GM03348 (cell line): ENCODE results near the gene IMPDH2.

Experiments
- DNase-seq: peaks from one replicate; pipeline ENCODE4 v3.0.0; 2012; ENCODE audit warnings: low spot score

IMPDH2 gene

DNA sequence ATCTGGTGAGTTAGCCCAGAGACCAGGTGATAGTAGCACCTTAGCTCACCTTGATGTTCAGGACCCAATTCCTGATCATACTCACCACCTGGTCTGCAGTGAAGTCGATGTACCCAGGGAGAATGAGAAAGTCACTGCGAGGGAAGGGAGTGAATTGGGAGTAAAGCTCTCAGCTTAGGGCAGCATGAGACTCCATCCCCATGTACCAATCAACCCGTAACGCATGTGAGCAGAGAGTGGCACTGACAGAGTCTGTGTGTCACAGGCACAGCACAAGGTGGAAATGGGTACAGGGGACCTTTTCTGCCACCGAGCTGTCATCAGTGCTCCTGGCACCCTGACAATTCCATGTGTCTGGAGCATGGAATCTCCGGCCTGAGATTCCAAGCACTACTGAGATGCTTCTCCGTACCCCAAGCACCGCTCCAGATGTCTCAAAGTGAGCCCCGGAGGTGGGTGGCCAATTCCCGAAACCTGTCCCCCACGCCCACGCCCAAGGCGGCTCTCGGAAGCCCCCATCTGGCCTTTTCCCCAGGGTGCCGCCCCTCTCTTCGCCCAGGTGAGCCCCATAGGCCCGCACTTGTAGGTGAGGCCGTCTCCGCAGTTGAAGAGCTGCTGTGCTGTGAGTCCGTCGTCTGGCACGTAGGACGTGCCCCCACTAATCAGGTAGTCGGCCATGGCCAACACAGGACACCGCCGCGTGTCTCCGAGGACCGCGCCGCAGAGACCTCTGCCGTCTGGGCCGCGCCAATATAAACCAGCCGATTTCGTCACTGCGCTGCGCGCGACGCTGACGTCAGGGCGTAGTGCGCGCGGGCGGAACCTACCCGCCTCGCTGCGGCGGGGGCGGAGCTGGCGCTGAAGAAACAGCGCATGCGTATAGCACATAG, at the start of gene IMPDH2:
Gene IMPDH2, minus strand, starts transcription at position 726 of the 890 bp plus-strand sequence. Its CDS starts 48 bp downstream, at position 678.
- peak; percentile 96 for DNase-seq

DNA sequence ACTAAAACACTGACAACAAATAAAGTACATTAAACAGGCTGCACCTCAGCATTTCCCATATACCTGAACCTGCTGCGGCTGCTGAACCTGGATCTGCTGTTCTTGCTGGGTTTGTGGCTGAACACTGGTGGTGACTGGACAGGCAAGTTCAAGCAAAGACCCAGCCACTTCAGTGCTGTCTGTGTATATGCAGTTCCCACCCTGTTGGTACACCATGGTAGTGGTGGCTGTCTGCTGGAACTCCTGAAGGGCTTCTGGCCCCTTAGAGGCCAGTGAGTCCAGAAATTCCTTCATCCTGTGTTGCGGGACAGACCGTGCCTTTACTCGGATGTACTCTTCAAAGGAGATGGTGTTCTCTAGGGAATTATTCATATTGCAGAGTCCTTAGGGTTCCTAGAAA, 47.4 kb upstream of the IMPDH2 start:
- no peak for DNase-seq

GRCh38 chr3:49076116-49076515, 46.9 kb upstream of the IMPDH2 start:
- no peak for DNase-seq

GRCh38 chr3:49058011-49058410, 28.8 kb upstream of the IMPDH2 start:
- DNase-seq: no peak

DNA sequence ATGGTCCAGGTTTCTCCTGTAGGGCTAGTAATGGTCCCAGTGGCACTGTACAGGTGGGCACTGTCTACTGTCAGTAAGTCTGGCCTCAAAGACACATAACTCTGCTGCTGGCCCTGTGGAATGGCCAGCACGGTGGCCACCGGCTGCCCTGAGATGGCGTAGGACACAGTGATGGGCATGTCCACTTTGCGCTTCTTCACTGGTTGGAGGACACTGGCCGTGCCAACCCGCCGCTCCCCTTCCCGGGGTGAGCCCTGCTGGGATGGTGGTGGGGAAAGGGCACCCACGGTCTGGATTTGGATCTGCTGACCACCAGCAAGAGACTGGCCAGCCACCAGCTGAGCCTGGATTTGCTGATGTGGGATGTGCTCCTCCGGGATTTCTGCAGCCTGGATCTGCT, 28.1 kb upstream of the IMPDH2 start:
- no peak for DNase-seq

- DNase-seq: no peak
Measured at GRCh38 chr3:49054344-49054862, 25.2 kb upstream of the IMPDH2 start.

DNA sequence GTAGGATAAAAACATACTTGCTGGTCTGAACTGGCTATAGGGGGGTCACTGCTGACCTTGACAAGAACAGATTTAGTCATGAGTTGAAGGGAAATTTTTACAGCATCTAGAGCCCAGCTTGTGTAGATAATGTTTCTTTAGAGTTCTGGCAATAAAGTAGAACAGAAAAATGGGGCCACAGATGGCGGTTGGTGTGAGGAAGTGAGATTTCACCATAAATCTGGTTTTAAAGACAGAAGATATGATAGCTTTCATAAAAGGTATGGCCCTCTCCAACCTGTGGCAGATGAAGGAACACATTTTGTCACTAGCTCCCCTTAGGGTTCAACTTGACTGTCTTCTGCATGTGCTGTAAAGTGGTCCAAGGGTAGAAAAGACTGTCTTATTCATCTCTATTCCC, 24.3 kb upstream of the IMPDH2 start:
- no peak for DNase-seq

GRCh38 chr3:49035281-49035680, 6.1 kb upstream of the IMPDH2 start:
- DNase-seq: no peak

DNA sequence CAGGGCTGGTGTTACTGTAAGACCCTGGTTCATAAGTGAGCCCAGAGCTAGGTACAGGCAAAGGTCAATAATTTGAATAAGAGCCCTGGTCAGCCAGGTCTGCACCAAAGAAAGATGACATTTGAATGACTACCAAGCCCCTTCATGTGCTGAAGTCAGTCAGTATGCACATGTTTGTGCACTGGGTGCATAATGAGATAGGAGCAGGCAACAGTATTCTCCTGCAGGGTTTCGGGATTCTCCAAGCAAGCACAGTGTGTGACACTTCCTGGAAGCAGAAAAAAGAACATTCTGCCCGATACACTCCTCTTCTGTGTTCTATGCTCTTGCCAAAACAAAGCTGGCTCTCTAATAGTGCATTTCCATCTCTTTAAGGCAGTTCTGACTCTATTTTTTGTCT, 5.5 kb upstream of the IMPDH2 start:
- no peak for DNase-seq

DNA sequence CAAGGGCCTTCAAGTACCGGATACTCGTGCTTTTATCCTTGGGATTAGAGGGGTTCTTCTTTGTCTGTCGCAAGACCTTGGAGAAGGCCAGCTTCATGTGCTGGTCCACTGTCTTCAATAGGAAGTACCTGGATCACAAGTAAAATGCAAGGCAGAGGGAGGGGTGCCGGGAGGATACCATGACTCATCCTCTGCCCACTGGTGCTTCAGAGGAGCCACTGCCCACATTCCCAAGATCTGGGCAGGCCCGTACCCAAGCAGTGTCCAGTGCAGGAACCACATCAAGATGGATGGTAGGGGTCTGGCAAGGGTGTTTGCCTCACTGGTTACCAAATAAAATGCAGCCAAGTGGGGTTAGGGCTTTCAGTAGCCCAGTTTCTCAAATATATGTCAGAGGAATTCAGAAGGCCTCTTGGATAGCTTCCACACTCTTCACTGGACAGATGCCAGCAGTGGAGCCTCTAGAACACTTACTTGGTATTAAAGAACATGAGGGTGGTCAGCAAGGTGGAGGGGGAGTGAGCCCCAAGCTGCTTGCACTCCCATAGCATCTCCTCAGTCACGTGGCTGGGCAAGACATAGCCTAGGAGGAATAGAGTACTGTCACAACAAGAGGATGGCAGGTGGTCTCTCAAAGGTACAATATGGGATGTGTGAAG, 3.6 kb upstream of the IMPDH2 start:
- DNase-seq: no peak

- no peak for DNase-seq
Measured at GRCh38 chr3:49030321-49030720, 1.1 kb upstream of the IMPDH2 start.

- DNase-seq: no peak
Measured at GRCh38 chr3:49029563-49029884, 326 bp upstream of the IMPDH2 start.

- no peak for DNase-seq
Measured at GRCh38 chr3:49028298-49028672, 913 bp downstream of the IMPDH2 start.

GRCh38 chr3:49027634-49028033, 1.6 kb downstream of the IMPDH2 start:
- DNase-seq: no peak

DNA sequence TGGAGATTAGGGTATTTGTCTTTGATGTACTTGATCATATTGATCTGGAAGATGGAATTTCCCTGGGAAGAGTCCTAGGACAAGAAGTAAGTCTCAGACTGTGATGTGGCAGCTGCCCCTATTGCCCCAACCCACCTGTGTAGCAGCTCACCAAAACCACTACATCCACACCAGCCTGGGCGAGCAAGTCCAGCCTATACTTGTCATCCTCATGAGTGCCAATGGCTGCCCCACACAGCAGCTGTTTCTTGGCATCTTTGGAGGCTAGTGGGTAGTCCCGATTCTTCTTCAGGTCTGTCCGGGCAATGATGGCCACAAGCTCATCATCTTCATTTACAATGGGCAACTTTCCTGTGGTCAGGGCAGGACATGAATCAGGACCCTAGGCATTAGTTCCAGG, 2.7 kb downstream of the IMPDH2 start:
- no peak for DNase-seq

GRCh38 chr3:49025793-49026520, 3.2 kb downstream of the IMPDH2 start:
- no peak for DNase-seq

DNA sequence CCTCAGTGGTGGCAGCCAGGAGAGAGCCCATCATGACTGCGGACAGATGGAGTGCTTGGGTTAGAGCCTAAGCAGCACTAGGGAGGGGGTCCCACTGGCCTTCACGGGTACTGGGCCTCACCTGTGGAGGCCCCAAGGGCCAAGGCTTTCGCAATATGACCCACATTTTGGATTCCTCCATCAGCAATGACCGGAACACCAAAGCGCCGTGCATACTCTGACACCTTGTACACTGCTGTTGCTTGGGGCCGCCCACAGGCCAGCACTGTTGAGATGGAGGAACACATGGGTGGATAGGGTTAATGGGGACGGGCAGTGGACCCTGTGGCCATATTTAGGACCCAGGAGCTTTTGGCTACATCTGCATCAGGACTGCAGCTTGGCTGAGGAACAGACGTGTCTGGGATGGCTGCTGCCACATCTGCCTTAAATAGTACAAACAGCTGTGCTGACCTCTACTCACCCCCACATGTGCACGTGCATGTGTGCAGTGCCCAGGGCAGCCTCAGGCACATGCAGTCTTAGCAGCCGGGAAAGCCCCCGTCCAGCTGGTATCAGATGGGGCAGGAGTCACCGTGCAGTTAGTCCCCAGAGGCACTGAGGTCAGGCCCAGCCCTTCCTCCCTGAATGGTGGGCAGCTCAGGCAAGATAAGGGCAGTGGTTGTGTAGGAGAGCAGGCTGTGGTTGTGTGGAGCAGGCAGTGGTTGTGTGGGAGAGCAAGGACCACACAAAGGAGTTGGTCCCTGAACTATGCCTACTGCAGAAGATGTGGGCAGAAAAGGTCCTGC, 4.0 kb downstream of the IMPDH2 start:
- no peak for DNase-seq

DNA sequence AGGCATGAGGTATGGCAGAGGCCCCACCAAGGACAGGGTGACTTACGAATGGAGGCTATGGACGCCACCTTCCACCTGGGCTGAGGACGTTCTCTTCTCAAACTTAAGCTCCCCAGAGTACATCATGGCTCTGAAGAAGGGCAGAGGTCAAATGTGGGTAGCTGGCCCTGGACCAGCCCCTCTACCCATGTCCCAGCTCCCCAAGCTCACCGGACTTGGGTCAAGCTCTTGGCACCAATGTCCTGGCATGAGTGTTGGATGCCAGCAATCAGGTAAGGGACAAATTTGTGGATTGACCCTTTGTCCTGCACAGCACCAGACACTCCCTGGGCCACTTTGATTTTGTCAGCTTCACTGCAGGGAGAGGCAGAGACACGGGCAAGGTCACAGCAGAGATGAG, 4.7 kb downstream of the IMPDH2 start:
- DNase-seq: no peak

GRCh38 chr3:49023775-49024174, 5.4 kb downstream of the IMPDH2 start:
- DNase-seq: no peak

GRCh38 chr3:49022688-49023171, 6.5 kb downstream of the IMPDH2 start:
- DNase-seq: no peak

DNA sequence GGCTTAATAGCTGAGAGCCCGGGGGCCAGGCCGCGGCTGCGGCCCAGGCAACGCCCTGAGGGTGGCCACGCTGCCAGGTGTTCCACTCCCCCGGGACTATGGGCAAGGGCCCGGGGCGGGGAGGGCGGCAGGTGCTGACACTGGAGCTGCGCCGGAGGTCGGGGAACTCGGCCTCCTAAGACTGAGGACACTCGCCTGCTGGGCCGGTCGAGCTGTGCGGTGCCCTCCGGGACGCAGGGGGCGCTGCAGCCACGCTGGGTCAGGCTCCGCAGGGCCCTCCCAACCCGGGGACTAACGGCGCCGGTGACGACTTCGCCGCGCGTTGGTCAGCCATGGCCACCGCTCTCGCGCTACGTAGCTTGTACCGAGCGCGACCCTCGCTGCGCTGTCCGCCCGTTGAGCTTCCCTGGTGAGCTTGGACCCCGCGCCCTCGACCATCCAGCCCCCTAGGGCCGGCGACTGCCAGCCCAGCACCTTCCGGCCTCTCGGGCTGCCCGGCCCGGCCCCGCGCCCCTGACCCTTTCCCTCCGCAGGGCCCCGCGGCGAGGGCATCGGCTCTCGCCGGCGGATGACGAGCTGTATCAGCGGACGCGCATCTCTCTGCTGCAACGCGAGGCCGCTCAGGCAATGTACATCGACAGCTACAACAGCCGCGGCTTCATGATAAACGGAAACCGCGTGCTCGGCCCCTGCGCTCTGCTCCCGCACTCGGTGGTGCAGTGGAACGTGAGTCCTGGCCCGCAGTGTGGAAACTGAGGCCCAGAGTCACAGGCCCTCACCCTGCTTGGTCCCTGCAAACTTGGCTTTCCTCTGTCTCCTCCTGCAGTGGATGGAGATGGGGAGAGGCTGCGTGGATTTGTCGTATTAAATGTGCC, 7.1 kb downstream of the IMPDH2 start, which contains the start of gene NDUFAF3:
Gene NDUFAF3, plus strand, starts transcription at position 309 of the 875 bp plus-strand sequence. Its CDS starts 24 bp downstream, at position 333.
- peak; percentile 95 for DNase-seq
